Coronary artery (tissue), 2 donors: ENCODE measurements around the gene PTMA.

Experiments used
- DNase-seq: peaks from one replicate; pipeline ENCODE4 v3.0.0-alpha.2; 2017; ENCODE audit warnings: low spot score
- H3K27ac ChIP-seq, 2 donors: fragments of 200-600 bp; sonication (generic); one replicate each; pipeline ENCODE4 v1.5.1; 2016 to 2019
- H3K4me3 ChIP-seq: fragments of 200-600 bp; sonication (generic); 2 replicates; pipeline ENCODE4 v1.5.1; 2016; ENCODE audit warnings: mild to moderate bottlenecking, moderate library complexity
- TF ChIP-seq, protein P1 (sequence below): fragments of 200-600 bp; sonication (generic); IDR thresholded peaks from one replicate; pipeline ENCODE4 v1.5.1; 2019; ENCODE audit warnings: antibody characterized with exemption

PTMA gene

DNA sequence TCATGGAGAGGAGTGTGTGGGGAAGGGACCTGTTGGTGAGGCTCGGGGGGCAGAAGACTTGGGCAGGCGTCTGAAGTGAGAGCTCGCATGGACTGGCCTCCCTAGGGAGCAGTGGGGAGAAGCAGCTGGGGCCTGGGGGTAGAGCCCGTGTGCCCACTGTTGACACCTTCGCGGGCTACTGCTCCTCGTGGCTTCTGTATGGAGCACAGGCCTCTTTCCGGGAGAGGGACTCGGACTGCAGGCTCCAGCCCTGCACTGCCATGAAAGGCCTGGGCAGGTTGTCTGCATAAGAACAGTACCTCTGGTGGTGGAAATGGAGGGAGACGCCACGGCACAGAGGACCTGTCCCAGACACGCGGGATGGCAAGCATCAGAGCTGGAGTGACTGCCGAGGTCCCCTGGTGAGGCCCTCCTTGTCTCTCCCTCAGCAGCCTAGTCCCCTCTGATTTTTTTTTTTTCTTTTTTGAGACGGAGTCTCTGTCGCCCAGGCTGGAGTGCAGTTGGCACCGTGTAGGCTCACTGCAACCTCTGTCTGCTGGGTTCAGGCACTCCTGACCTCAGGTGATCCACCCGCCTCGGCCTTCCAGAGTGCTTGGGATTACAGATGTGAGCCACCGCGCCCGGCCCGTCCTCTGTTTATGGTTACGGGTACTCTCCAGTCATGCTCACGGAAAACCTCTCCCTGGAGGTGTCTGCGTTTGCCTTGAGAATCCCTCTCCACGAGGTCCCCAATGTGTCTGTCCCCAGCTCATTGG lies 44.7 kb upstream of the PTMA start:
- Histone ChIP-seq H3K4me3 (no peak overlapping the region), H3K27ac (peak overlapping the region in 1 of 2 donors; percentile 91)
- DNase-seq: no peak
- TF ChIP-seq, protein P1, sequence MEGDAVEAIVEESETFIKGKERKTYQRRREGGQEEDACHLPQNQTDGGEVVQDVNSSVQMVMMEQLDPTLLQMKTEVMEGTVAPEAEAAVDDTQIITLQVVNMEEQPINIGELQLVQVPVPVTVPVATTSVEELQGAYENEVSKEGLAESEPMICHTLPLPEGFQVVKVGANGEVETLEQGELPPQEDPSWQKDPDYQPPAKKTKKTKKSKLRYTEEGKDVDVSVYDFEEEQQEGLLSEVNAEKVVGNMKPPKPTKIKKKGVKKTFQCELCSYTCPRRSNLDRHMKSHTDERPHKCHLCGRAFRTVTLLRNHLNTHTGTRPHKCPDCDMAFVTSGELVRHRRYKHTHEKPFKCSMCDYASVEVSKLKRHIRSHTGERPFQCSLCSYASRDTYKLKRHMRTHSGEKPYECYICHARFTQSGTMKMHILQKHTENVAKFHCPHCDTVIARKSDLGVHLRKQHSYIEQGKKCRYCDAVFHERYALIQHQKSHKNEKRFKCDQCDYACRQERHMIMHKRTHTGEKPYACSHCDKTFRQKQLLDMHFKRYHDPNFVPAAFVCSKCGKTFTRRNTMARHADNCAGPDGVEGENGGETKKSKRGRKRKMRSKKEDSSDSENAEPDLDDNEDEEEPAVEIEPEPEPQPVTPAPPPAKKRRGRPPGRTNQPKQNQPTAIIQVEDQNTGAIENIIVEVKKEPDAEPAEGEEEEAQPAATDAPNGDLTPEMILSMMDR: no peak

DNA sequence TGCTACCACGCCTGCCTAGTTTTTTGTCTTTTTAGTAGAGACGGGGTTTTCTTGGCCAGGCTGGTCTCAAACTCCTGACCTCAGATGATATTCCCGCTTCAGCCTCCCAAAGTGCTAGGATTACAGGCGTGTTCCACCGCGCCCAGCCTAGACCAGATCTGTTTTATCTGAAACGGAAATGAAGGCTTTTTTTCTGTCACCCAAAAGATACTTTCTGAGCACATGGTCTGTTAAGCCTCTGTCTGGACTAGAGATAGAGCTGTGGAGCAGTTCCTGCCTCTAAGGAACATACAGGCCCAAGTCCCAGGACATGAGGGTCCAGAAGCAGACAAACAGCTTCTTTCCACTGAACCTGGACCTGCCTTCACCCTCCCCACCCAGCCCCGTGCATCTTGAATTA lies 43.6 kb upstream of the PTMA start:
- H3K4me3 ChIP-seq: no peak overlapping the region
- TF ChIP-seq, protein P1: no peak
- peak overlapping the region; percentile 84 to 100 for H3K27ac ChIP-seq
- no peak for DNase-seq

DNA sequence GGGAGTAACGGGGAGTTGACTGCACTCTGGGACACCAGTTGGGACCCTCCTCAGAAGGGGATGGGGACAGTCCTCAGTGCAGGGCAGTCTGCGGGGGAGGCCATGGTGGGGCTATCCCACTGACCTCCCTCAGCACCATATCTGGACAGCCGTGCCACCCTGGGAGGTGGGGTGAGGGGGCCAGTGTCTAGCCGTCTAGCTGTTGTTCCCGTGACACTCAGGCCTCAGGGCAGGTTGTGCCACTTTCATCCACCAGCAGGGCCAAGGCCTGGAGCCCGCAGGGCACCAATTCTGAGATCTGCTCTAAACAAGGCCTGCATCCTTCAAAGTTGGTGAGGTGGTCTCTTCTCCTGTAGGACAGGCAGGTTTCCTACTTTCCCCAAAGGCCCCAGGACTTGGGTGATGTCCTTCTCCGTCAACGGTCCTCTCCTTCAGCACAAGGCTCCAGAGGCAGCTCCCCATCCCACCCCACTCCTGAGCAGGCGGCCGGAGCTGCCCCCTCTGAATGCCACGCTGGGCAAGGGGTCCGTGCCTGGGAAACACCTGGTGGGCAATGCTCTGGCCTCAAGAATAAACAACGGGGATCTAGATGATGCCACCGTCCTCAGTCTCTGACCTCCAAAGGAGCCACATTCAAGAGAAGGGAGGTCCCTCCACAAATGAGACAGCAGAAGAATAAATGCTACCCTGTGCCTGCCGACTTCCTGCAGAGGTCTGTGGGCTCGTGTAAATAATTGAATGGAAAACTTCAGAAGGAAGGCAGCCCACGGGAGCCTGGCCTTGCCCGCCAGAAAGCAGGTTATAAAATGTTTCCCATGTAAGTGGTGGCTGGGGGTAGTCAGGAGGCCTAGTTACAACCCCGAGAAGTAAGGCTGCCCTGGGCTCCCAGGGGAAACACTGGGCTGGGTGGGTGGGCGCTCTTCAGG lies 42.8 kb upstream of the PTMA start:
- Histone ChIP-seq H3K4me3 (peak overlapping the region; percentile 83), H3K27ac (peak overlapping the region; percentile 84 to 100)
- DNase-seq: no peak
- TF ChIP-seq, protein P1: no peak

DNA sequence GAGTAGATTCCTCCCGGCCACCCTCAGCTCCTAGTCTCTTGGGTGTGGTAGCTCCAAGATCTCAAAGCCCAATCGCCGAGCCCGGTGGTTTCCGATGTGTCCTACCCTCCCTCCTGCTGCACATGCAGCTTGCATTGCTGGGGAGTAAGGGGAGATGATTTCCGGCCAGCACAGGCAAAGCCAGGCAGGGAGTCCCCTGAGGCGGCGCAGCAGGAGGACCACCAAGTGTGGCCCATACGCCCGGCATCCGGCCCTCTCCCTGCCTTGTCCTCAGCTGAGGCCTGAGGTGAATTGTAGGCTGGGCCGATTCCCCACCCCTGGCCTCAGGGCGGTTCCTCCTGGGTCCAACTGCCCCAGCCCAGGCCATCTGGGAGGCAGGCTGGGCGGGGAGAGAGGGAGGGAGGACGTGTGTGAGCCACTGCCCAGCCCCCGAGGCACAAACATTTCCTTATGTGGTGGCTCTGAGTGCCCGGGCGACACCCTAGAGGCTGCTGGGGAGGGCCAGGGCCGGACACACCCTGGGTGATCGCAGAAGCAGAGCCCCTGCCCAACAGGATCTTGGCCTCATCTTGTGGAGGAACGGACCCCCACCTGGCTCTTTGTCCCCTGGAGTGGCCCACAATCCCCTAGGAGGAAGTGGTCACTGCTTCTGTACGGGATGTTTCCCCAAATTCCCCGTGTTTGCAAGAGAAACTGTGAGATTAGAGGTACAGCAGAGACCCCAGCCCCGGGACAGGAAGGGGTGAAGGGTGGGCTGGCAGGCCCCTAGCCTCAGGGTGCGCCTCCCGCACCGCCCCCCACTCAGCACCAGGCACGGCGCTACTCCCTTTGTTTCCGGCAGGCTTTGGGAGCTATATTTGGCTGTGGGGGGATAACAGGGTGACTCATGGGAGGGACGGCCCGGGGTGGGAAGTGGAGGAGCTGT lies 41.9 kb upstream of the PTMA start:
- peak; percentile 98 for DNase-seq
- Histone ChIP-seq H3K4me3 (peak overlapping the region; percentile 83), H3K27ac (peak overlapping the region; percentile 84 to 100)
- TF ChIP-seq, protein P1: no peak

DNA sequence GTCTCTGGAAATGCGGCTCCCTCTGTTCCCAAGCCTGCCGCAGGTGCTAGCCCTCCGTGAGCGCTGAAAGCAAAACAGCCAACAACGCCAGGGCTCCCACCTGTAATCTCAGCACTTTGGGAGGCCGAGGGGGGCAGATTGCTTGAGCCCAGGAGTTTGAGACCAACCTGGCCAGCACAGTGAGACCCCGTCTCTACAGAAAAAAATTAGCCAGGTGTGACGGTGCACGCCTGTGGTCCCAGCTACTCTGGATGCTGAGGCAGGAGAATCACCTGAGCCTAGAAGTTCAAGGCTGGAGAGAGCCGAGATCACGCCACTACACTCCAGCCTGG lies 41.3 kb upstream of the PTMA start:
- H3K27ac ChIP-seq: peak overlapping the region; percentile 84 to 100
- TF ChIP-seq, protein P1: no peak
- no peak for DNase-seq
- peak overlapping the region; percentile 83 for H3K4me3 ChIP-seq

DNA sequence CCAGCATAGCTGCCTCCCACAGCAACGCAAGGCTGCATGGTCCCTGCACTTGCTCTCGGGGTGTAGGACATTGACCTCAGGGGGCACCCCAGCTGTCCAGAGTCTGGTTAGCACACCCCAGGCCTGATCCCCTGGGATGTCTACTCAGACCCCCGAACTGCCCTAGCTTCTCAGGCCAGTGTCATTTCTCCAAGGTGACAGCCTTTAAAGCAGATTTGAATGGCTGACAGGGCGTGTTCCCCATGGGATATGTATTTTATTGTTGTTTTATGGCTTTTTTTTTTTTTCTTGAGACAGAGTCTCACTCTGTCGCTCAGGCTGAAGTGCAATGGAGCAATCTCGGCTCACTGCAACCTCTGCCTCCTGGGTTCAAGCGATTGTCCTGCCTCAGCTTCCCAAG lies 40.8 kb upstream of the PTMA start:
- TF ChIP-seq, protein P1: no peak
- DNase-seq: no peak
- Histone ChIP-seq H3K27ac (peak overlapping the region; percentile 84 to 100), H3K4me3 (peak overlapping the region; percentile 83)
